Measurements from ENCODE around the gene AOC3. TPM values are rescaled to one million over a fixed set of nuclear protein-coding genes. Genes with fewer than 3 reads are reported as not detected.

The AOC3 gene
- total RNA-seq, 1 experiment from 2014 or later = 0.34 TPM

GRCh38 chr17:42904110-42904469 is 53.1 kb downstream of the AOC3 start:
- Histone ChIP-seq H3K4me3 (no peak overlapping the region), H3K9me3 (replicated peaks) (no peaks in the 10 kb centered on the region), H3K27ac (no peak overlapping the region), H3K27me3 (peaks cover 7% of the 10 kb centered on the region; the same call in 1 of the 2 replicates), H3K36me3 (no peaks in the 10 kb centered on the region), H3K4me1 (no peaks in the 10 kb centered on the region)
- no peak for DNase-seq

GRCh38 chr17:42906772-42907446 is 55.9 kb downstream of the AOC3 start:
- H3K27ac ChIP-seq = no peak overlapping the region
- H3K9me3 ChIP-seq (replicated peaks) = no peaks in the 10 kb centered on the region
- H3K27me3 ChIP-seq = peaks cover 7% of the 10 kb centered on the region; the same call in 1 of the 2 replicates
- DNase-seq = no peak
- no peak overlapping the region for H3K4me3 ChIP-seq
- H3K36me3 ChIP-seq = no peaks in the 10 kb centered on the region
- H3K4me1 ChIP-seq = no peaks in the 10 kb centered on the region

Other genes with a start within 250 kb of the AOC3 start
- 34.5 and 36.2 TPM in 2 replicates for gene RETREG3, start 241.8 kb upstream of the AOC3 start, total RNA-seq (2014; rRNA removed; shearing (Covaris generic))
- gene TUBG1, start 241.5 kb upstream of the AOC3 start, total RNA-seq (2014; rRNA removed; shearing (Covaris generic)) = 111 and 122 TPM in 2 replicates
- 6.2 and 10.4 TPM in 2 replicates for gene TUBG2, start 191.9 kb upstream of the AOC3 start, total RNA-seq (2014; rRNA removed; shearing (Covaris generic))
- gene PLEKHH3, start 174.2 kb upstream of the AOC3 start, total RNA-seq (2014; rRNA removed; shearing (Covaris generic)) = 10.9 and 13.7 TPM in 2 replicates
- 0.99 and 1.0 TPM in 2 replicates for gene CCR10, start 169.4 kb upstream of the AOC3 start, total RNA-seq (2014; rRNA removed; shearing (Covaris generic))
- gene CNTNAP1, start 168.7 kb upstream of the AOC3 start, total RNA-seq (2014; rRNA removed; shearing (Covaris generic)) = 4.0 and 5.0 TPM in 2 replicates
- gene EZH1, start 106.2 kb upstream of the AOC3 start, total RNA-seq (2014; rRNA removed; shearing (Covaris generic)) = 17.3 and 27.0 TPM in 2 replicates
- gene RAMP2, start 90.0 kb upstream of the AOC3 start, total RNA-seq (2014; rRNA removed; shearing (Covaris generic)) = not detected in 2 replicates
- 71.0 and 79.3 TPM in 2 replicates for gene VPS25, start 77.8 kb upstream of the AOC3 start, total RNA-seq (2014; rRNA removed; shearing (Covaris generic))
- gene WNK4, start 70.6 kb upstream of the AOC3 start, total RNA-seq (2014; rRNA removed; shearing (Covaris generic)) = 0.18 and 0.32 TPM in 2 replicates
- gene COA3, start 52.5 kb upstream of the AOC3 start, total RNA-seq (2014; rRNA removed; shearing (Covaris generic)) = 105 and 107 TPM in 2 replicates
- 0.10 TPM in 2 replicates for gene CNTD1, start 52.3 kb upstream of the AOC3 start, total RNA-seq (2014; rRNA removed; shearing (Covaris generic))
- gene BECN1, start 26.9 kb upstream of the AOC3 start, total RNA-seq (2014; rRNA removed; shearing (Covaris generic)) = 62.1 and 62.9 TPM in 2 replicates
- 142 and 145 TPM in 2 replicates for gene PSME3, start 17.8 kb upstream of the AOC3 start, total RNA-seq (2014; rRNA removed; shearing (Covaris generic))
- 0.86 and 1.1 TPM in 2 replicates for gene AOC2, start 6.6 kb upstream of the AOC3 start, total RNA-seq (2014; rRNA removed; shearing (Covaris generic))
- gene G6PC1, start 49.6 kb downstream of the AOC3 start, total RNA-seq (2014; rRNA removed; shearing (Covaris generic)) = not detected in 2 replicates
- gene AARSD1, start 113.3 kb downstream of the AOC3 start, total RNA-seq (2014; rRNA removed; shearing (Covaris generic)) = 21.9 and 29.4 TPM in 2 replicates
- gene PTGES3L, start 128.9 kb downstream of the AOC3 start, total RNA-seq (2014; rRNA removed; shearing (Covaris generic)) = 5.5 TPM in 2 replicates
- gene RUNDC1, start 129.4 kb downstream of the AOC3 start, total RNA-seq (2014; rRNA removed; shearing (Covaris generic)) = 10.8 and 11.9 TPM in 2 replicates
- gene RPL27, start 147.2 kb downstream of the AOC3 start, total RNA-seq (2014; rRNA removed; shearing (Covaris generic)) = 3,033 and 3,236 TPM in 2 replicates
- 0.33 TPM in 1 of 2 replicates, not detected in the other for gene IFI35, start 155.6 kb downstream of the AOC3 start, total RNA-seq (2014; rRNA removed; shearing (Covaris generic))
- gene VAT1, start 171.2 kb downstream of the AOC3 start, total RNA-seq (2014; rRNA removed; shearing (Covaris generic)) = 32.5 and 34.9 TPM in 2 replicates
- 0.68 and 0.79 TPM in 2 replicates for gene RND2, start 174.0 kb downstream of the AOC3 start, total RNA-seq (2014; rRNA removed; shearing (Covaris generic))

All from SJCRH30 (cell line).